ENCODE data around the gene KRCC1. TPM values are rescaled to one million over a fixed set of nuclear protein-coding genes. Genes with fewer than 3 reads are reported as not detected.

KRCC1 gene
- polyA plus RNA-seq, 4 donors = 35.1 to 63.1 (median 39.6) TPM

DNA sequence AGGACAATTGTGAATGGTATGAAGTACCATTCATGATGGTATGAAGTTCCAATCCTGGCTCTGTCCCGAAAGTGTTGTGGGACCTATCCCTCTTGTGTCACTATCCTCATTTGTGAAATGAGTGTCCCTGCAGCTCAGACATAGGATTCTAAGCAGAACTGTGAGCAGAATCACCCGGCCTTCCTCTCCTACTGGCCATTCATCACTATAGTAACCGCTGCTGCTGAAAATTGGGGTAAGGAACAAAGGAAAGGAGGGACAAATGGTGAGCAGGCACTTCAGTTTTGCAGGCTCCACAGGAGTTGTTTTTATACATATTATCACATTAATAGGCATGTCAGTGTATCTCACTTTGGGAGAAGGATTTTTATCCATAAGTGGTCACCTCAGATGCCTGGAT, 39.4 kb upstream of the KRCC1 start:
- WGBS, 3 donors = 90 to 93% (median 90%) methylated on average over 3 of the region's 3 CpGs
- no peaks in the 10 kb centered on the region for H3K4me1 ChIP-seq (ENCODE audit: control insufficient read depth in 3 of 3, insufficient read depth in 2 of 3, low read depth in 1 of 3, low read length in 2 of 3)
- H3K36me3 ChIP-seq (ENCODE audit: control insufficient read depth in 3 of 3, insufficient read depth in 2 of 3, low read depth in 1 of 3, low read length in 3 of 3) = no peaks in the 10 kb centered on the region
- FAIRE-seq (no peak), DNase-seq (no peak)
- H3K4me3 ChIP-seq (ENCODE audit: low read depth in 1 of 3, low read length in 3 of 3) = no peak overlapping the region
- H3K9me3 ChIP-seq (ENCODE audit: control insufficient read depth in 2 of 2, insufficient read depth in 1 of 2, low read depth in 1 of 2, low read length in 1 of 2) = no peaks in the 10 kb centered on the region
- H3K27me3 ChIP-seq (ENCODE audit: control insufficient read depth in 3 of 3, insufficient read depth in 3 of 3, low read length in 3 of 3) = no peaks in the 10 kb centered on the region
- H3K27ac ChIP-seq (ENCODE audit: low read depth in 1 of 3, low read length in 2 of 3) = no peak overlapping the region

DNA sequence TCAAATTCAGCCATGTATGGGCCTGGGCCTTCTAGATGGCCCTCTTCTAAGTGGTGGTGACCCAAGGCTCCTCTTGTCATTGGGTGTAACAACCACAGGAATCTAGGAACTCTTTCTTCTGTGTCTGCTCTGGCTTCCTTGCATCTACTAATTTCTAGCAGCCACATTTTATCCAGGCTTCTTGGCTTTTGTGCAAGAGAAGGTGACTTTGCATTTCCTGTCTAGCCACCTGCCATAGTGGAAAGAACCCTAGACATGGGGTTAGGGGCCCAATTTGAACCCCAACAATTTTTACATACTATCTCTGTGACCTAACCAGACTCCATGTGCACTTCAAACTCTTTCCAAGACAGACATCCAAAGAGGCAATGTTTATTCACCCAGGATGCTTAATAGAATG, 37.2 kb upstream of the KRCC1 start:
- Histone ChIP-seq H3K9me3 (ENCODE audit: control insufficient read depth in 2 of 2, insufficient read depth in 1 of 2, low read depth in 1 of 2, low read length in 1 of 2) (no peaks in the 10 kb centered on the region), H3K27ac (ENCODE audit: low read depth in 1 of 3, low read length in 2 of 3) (no peak overlapping the region), H3K36me3 (ENCODE audit: control insufficient read depth in 3 of 3, insufficient read depth in 2 of 3, low read depth in 1 of 3, low read length in 3 of 3) (no peaks in the 10 kb centered on the region), H3K4me1 (ENCODE audit: control insufficient read depth in 3 of 3, insufficient read depth in 2 of 3, low read depth in 1 of 3, low read length in 2 of 3) (no peaks in the 10 kb centered on the region), H3K27me3 (ENCODE audit: control insufficient read depth in 3 of 3, insufficient read depth in 3 of 3, low read length in 3 of 3) (no peaks in the 10 kb centered on the region), H3K4me3 (ENCODE audit: low read depth in 1 of 3, low read length in 3 of 3) (no peak overlapping the region)
- DNase-seq = no peak
- no peak for FAIRE-seq

DNA sequence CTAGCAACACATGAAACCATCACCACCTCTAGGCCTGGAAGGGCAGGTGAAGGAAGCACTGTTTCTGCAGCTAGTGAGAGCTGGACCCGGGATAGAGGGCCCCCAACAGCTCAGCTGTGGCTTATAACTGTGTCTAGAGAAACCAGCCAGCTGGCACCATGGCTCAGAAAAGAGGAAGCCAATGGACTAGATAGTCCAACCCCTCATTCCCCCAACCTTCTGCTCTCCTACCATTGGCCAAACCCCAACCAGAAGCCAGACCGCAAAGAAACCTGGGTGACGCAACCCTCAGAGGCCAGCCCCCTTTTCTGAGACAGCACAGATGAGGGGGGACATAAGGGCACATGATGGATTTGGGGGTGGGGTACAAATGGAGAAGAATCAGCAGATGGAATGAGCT, 36.4 kb upstream of the KRCC1 start:
- no peak for FAIRE-seq

DNA sequence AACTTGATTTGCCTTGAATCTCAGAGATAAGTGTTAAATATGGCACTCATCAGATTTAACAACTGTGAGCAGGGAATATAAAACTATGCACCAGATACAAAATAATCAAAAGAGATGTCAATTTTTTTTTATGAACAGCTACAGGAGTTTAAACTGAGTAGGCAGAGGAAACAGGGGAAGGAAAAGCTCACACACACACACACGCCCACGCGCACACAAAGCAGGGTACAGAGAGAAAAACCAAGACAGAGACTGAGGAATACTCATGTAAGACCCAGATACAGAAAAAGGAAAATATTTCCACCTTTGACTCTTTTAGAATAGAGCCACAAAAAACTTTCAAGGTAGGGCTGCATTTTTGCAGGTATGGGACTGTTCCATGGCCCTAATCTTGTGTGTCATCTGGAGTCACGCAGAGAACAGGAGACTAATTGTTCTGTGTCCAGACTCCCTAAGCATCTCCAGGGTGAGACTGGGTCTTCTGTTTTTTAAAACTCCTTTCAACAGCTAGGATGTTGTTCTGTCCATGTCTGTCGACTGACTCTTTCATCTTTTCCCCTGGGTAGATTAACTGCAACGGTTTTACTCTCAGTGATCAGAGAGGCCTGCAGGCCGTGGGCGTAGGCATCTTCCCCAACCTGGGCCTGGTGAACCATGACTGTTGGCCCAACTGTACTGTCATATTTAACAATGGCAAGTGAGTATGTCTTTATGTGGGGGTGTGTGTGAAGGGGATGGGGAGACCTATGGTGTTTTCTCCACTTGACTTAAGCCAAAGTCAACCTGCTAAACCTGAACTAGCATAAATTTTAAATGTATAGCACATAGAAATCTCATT, 35.1 kb upstream of the KRCC1 start:
- Histone ChIP-seq H3K27me3 (ENCODE audit: control insufficient read depth in 3 of 3, insufficient read depth in 3 of 3, low read length in 3 of 3) (no peaks in the 10 kb centered on the region), H3K27ac (ENCODE audit: low read depth in 1 of 3, low read length in 2 of 3) (no peak overlapping the region), H3K9me3 (ENCODE audit: control insufficient read depth in 2 of 2, insufficient read depth in 1 of 2, low read depth in 1 of 2, low read length in 1 of 2) (no peaks in the 10 kb centered on the region), H3K36me3 (ENCODE audit: control insufficient read depth in 3 of 3, insufficient read depth in 2 of 3, low read depth in 1 of 3, low read length in 3 of 3) (no peaks in the 10 kb centered on the region), H3K4me3 (ENCODE audit: low read depth in 1 of 3, low read length in 3 of 3) (no peak overlapping the region), H3K4me1 (ENCODE audit: control insufficient read depth in 3 of 3, insufficient read depth in 2 of 3, low read depth in 1 of 3, low read length in 2 of 3) (no peaks in the 10 kb centered on the region)
- DNase-seq = no peak
- FAIRE-seq = no peak
- WGBS, 3 donors = 78 to 90% (median 90%) methylated on average over 8 of the region's 8 CpGs

More for the DNA sequence above, 36.4 kb upstream of the KRCC1 start:
- no peak overlapping the region for H3K4me3 ChIP-seq (ENCODE audit: low read depth in 1 of 3, low read length in 3 of 3)
- WGBS, 3 donors = 52 to 86% (median 86%) methylated on average over 3 of the region's 3 CpGs
- DNase-seq = no peak
- no peaks in the 10 kb centered on the region for H3K36me3 ChIP-seq (ENCODE audit: control insufficient read depth in 3 of 3, insufficient read depth in 2 of 3, low read depth in 1 of 3, low read length in 3 of 3)
- H3K27ac ChIP-seq (ENCODE audit: low read depth in 1 of 3, low read length in 2 of 3) = no peak overlapping the region
- H3K27me3 ChIP-seq (ENCODE audit: control insufficient read depth in 3 of 3, insufficient read depth in 3 of 3, low read length in 3 of 3) = no peaks in the 10 kb centered on the region
- no peaks in the 10 kb centered on the region for H3K4me1 ChIP-seq (ENCODE audit: control insufficient read depth in 3 of 3, insufficient read depth in 2 of 3, low read depth in 1 of 3, low read length in 2 of 3)
- H3K9me3 ChIP-seq (ENCODE audit: control insufficient read depth in 2 of 2, insufficient read depth in 1 of 2, low read depth in 1 of 2, low read length in 1 of 2) = no peaks in the 10 kb centered on the region

DNA sequence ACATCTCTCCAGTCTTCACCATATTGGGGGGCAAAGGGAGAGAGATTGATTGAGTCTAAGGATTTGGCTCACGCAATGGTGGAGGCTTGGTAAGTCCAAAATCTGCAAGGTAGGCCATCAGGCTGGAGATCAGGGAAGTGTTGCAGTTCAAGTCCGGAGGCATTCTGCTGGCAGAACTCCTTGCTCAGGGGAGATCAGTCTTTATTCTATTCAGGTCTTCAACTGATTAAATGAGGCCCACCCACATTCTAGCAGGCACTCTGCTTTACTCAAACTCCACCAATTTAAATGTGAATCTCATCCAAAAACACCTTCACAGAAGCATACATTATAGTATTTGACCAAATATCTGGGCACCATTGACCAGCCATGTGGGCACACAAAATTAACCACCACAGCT, 33.4 kb upstream of the KRCC1 start:
- Histone ChIP-seq H3K27me3 (ENCODE audit: control insufficient read depth in 3 of 3, insufficient read depth in 3 of 3, low read length in 3 of 3) (no peaks in the 10 kb centered on the region), H3K4me3 (ENCODE audit: low read depth in 1 of 3, low read length in 3 of 3) (no peak overlapping the region), H3K9me3 (ENCODE audit: control insufficient read depth in 2 of 2, insufficient read depth in 1 of 2, low read depth in 1 of 2, low read length in 1 of 2) (no peaks in the 10 kb centered on the region), H3K4me1 (ENCODE audit: control insufficient read depth in 3 of 3, insufficient read depth in 2 of 3, low read depth in 1 of 3, low read length in 2 of 3) (no peaks in the 10 kb centered on the region), H3K36me3 (ENCODE audit: control insufficient read depth in 3 of 3, insufficient read depth in 2 of 3, low read depth in 1 of 3, low read length in 3 of 3) (no peaks in the 10 kb centered on the region), H3K27ac (ENCODE audit: low read depth in 1 of 3, low read length in 2 of 3) (no peak overlapping the region)
- no peak for FAIRE-seq
- no peak for DNase-seq
- WGBS, 3 donors = 94 to 100% (median 95%) methylated on average over 2 of the region's 2 CpGs

DNA sequence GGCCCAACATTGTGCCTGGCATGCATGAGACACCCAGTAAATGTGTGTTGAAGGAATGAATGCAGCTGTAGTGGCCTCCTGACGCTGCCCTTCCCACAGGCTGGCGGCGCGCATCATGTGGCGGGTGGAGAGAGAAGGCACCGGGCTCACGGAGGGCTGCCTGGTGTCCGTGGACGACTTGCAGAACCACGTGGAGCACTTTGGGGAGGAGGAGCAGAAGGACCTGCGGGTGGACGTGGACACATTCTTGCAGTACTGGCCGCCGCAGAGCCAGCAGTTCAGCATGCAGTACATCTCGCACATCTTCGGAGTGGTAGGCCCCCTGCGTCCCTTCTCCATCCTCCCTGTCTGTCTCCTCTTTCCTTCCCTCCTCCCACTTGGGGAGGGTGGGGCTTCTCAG, 32.2 kb upstream of the KRCC1 start:
- DNase-seq (no peak), FAIRE-seq (no peak)
- WGBS, 3 donors = 91 to 96% (median 93%) methylated on average over 17 of the region's 17 CpGs
- H3K27ac ChIP-seq (ENCODE audit: low read depth in 1 of 3, low read length in 2 of 3) = no peak overlapping the region
- no peaks in the 10 kb centered on the region for H3K36me3 ChIP-seq (ENCODE audit: control insufficient read depth in 3 of 3, insufficient read depth in 2 of 3, low read depth in 1 of 3, low read length in 3 of 3)
- no peaks in the 10 kb centered on the region for H3K9me3 ChIP-seq (ENCODE audit: control insufficient read depth in 2 of 2, insufficient read depth in 1 of 2, low read depth in 1 of 2, low read length in 1 of 2)
- no peak overlapping the region for H3K4me3 ChIP-seq (ENCODE audit: low read depth in 1 of 3, low read length in 3 of 3)
- H3K27me3 ChIP-seq (ENCODE audit: control insufficient read depth in 3 of 3, insufficient read depth in 3 of 3, low read length in 3 of 3) = no peaks in the 10 kb centered on the region
- H3K4me1 ChIP-seq (ENCODE audit: control insufficient read depth in 3 of 3, insufficient read depth in 2 of 3, low read depth in 1 of 3, low read length in 2 of 3) = no peaks in the 10 kb centered on the region

DNA sequence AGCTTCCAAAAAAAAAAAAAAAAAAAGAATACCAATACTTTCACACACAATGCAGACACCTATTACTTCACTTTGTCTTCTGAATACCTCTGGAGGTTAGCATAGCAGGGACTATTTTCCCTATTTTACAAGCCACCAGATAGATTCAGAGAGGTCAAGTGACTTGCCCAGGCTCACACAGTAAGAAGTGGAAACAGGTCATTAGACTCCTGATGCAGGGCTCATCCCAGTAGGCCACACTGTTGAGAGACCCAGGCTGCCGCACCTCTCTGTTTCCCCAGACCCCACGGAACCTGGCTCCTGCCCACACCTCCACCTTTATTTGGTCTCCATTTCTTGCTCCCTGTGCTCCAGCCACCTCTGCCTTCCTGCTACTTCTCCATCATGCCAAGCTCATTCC, 31.5 kb upstream of the KRCC1 start:
- no peak for FAIRE-seq
- Histone ChIP-seq H3K9me3 (ENCODE audit: control insufficient read depth in 2 of 2, insufficient read depth in 1 of 2, low read depth in 1 of 2, low read length in 1 of 2) (no peaks in the 10 kb centered on the region), H3K4me1 (ENCODE audit: control insufficient read depth in 3 of 3, insufficient read depth in 2 of 3, low read depth in 1 of 3, low read length in 2 of 3) (no peaks in the 10 kb centered on the region), H3K27ac (ENCODE audit: low read depth in 1 of 3, low read length in 2 of 3) (no peak overlapping the region), H3K4me3 (ENCODE audit: low read depth in 1 of 3, low read length in 3 of 3) (no peak overlapping the region), H3K36me3 (ENCODE audit: control insufficient read depth in 3 of 3, insufficient read depth in 2 of 3, low read depth in 1 of 3, low read length in 3 of 3) (no peaks in the 10 kb centered on the region), H3K27me3 (ENCODE audit: control insufficient read depth in 3 of 3, insufficient read depth in 3 of 3, low read length in 3 of 3) (no peaks in the 10 kb centered on the region)
- no peak for DNase-seq
- 95 to 98% (median 96%) methylated on average over 2 of the region's 2 CpGs for whole genome bisulfite sequencing, 3 donors

DNA sequence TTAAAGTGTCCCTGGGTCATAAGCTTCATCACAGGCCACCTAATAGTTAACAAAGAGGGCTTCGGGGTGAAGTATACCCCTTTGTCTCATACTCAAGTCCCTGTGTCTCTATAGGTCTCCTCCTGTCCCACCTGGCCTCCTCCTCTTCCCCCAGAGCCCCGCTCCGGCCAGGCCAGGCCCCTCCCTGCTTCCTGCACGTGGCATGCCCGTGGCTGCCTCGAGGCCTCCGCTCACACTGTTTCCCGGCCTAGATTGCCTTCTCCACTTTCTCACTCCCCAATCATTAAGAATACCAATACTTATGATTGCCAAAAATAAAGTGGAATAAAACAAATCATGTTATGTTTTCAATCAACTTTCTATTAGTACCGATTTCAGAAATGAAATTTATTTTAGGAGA, 30.8 kb upstream of the KRCC1 start:
- WGBS, 3 donors = 83 to 93% (median 91%) methylated on average over 9 of the region's 9 CpGs
- FAIRE-seq = no peak

DNA sequence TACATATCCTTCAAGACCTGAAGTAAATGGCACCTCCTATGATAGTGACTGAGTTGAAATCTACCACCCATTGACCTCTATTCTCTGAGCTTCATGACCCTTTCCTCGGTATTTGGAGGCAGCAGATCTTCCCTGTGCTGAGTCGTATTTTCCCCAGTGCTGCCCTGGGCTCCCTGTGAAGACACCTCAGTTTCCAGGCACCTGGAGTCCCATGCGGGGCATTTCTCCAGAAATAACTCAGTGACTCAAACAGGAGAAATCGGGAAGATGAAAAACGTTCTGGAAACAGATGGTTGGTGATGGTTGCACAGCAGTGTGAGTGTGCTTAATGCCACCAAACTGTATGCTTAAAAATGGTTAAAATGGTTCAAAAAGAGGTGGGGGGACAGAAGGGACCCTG, 30.0 kb upstream of the KRCC1 start:
- Histone ChIP-seq H3K27ac (ENCODE audit: low read depth in 1 of 3, low read length in 2 of 3) (no peak overlapping the region), H3K36me3 (ENCODE audit: control insufficient read depth in 3 of 3, insufficient read depth in 2 of 3, low read depth in 1 of 3, low read length in 3 of 3) (no peaks in the 10 kb centered on the region), H3K4me1 (ENCODE audit: control insufficient read depth in 3 of 3, insufficient read depth in 2 of 3, low read depth in 1 of 3, low read length in 2 of 3) (no peaks in the 10 kb centered on the region), H3K27me3 (ENCODE audit: control insufficient read depth in 3 of 3, insufficient read depth in 3 of 3, low read length in 3 of 3) (no peaks in the 10 kb centered on the region), H3K9me3 (ENCODE audit: control insufficient read depth in 2 of 2, insufficient read depth in 1 of 2, low read depth in 1 of 2, low read length in 1 of 2) (no peaks in the 10 kb centered on the region), H3K4me3 (ENCODE audit: low read depth in 1 of 3, low read length in 3 of 3) (no peak overlapping the region)
- WGBS, 3 donors = 88 to 93% (median 91%) methylated on average over 5 of the region's 5 CpGs
- FAIRE-seq (no peak), DNase-seq (no peak)

More for the DNA sequence above, 30.8 kb upstream of the KRCC1 start:
- no peak for DNase-seq
- H3K27ac ChIP-seq (ENCODE audit: low read depth in 1 of 3, low read length in 2 of 3) = no peak overlapping the region
- no peaks in the 10 kb centered on the region for H3K36me3 ChIP-seq (ENCODE audit: control insufficient read depth in 3 of 3, insufficient read depth in 2 of 3, low read depth in 1 of 3, low read length in 3 of 3)
- no peak overlapping the region for H3K4me3 ChIP-seq (ENCODE audit: low read depth in 1 of 3, low read length in 3 of 3)
- no peaks in the 10 kb centered on the region for H3K27me3 ChIP-seq (ENCODE audit: control insufficient read depth in 3 of 3, insufficient read depth in 3 of 3, low read length in 3 of 3)
- H3K9me3 ChIP-seq (ENCODE audit: control insufficient read depth in 2 of 2, insufficient read depth in 1 of 2, low read depth in 1 of 2, low read length in 1 of 2) = no peaks in the 10 kb centered on the region
- H3K4me1 ChIP-seq (ENCODE audit: control insufficient read depth in 3 of 3, insufficient read depth in 2 of 3, low read depth in 1 of 3, low read length in 2 of 3) = no peaks in the 10 kb centered on the region

Measured in small intestine (tissue), 7 donors.